GM19035 (cell line): Measurements from ENCODE around the gene MRPL53.

Source experiments
- ATAC-seq: cut with Tn5 transposase; IDR thresholded peaks from one replicate; pipeline ENCODE4 v1.9.1; 2021; ENCODE audit not compliant: unreplicated experiment

MRPL53 gene

GRCh38 chr2:74472086-74472944, at the start of gene MRPL53:
Gene MRPL53, minus strand, starts transcription at chr2:74472680. Its CDS starts 20 bp downstream, at chr2:74472660.
- ATAC-seq = peak; percentile 93

GRCh38 chr2:74516650-74517049, 44.2 kb upstream of the MRPL53 start:
- no peak for ATAC-seq

GRCh38 chr2:74515981-74516633, 43.6 kb upstream of the MRPL53 start:
- ATAC-seq = no peak

DNA sequence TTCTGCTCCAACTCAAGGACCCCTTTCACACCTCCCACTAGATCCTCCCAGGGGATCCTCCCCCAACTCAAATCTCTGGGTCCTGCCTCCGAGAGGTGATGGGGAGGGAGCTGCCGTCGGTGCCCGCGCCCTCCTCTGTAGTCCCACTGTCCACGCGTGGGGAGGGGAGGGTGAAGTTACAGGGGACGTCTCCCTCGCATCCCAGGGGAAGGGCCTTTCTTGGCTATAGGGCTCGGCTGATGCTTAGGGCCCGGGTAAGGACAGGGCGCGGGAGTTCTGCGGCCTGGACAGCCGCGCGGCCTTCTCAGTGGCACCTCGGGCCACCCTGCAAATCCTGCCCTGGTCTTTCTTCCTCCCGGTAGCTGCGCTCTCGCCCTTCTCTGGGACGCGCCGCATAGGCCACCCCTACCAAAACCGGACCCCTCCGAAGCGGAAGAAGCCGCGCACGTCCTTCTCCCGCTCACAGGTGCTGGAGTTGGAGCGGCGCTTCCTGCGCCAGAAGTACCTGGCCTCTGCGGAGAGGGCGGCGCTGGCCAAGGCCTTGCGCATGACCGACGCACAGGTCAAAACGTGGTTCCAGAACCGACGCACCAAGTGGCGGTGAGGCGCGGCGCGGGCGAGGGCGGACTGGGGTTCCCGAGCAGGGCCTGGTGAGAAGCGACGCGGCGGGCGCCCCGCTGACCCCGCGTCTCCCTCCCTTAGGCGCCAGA, 42.9 kb upstream of the MRPL53 start:
- no peak for ATAC-seq

- ATAC-seq = no peak
These were observed 42.1 kb upstream of the MRPL53 start, which contains the start of gene TLX2 for GRCh38 chr2:74514368-74515270. Gene TLX2, plus strand, starts transcription at chr2:74514450. Its CDS starts 357 bp downstream, at chr2:74514807.

DNA sequence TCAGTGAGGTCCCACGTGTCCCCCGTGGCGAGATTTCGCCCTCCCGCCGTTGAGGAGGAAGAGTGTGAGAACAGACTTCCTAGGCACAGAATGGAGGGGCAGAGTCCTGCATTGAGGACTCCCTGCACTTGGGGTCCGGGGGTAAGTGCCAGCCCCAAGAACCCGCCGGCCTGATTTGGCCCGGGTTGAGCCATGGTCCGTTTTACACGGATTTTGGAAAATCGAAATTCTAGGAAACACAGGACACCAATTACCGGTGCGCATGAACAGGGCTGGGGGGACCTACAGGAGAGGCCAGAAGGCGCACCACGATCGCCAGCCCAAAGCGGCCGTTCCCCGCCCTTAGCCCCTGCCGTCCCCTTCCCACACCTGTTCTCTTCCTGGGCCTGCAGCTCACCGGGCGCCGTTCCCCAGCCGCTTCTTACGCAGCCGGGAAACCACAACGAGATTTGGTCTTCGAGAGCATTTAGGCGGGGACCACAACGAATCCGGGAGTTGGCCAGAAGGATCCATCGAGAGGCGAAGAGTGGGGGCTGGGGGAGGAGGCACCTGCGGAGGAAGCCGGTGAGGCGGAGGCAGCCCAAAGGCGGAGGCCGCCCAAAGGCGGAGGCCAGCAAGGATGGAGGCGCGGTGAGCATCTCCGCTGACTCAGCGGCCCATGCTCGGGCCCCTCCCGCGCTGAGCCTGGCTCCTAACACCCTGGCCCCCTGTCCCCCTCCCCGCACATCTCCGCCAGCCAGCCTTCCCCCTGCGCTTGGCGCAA, 41.3 kb upstream of the MRPL53 start:
- ATAC-seq = no peak

DNA sequence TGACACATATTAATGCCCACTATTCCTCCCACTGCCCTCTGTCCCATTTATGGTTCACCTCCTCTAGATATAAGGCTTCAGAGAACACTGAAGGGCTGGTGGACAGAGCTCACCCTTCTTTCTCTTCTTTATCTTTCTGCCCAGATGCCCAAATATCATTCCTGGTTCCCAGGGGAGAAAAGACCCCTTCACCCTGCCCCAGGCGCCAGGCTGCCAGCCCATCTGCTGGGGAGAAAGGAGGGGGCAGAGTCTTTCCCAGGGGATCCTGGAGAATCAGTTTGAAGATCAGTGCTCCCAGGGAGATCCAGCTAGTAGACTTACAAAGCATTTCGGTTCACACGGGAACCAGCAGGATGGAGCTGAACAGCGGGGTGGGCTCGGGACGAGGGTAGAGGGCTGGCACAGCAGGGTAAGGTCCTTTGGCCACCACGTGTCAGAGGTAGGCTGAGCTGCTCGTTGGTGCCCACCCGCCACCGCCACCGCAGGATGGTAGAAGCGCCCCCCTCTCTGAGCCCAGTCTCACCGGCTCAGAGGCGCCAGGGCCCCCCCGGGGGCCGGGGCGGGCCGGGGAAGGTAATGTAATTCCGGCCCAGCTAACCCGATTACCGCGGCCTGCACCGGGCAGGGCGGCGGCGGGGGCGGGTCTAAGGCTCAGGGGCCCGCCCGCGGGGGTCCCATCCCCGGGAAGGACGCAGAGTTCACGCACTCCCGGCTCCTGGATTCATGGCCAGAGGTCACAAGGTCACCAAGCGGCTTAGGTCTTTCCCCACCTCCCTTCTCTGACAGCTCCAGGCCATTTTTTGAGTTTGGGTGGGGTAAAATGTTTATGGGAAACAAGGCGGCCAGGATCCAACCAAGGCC, 40.5 kb upstream of the MRPL53 start:
- ATAC-seq = no peak

- no peak for ATAC-seq
These were observed 38.9 kb upstream of the MRPL53 start for GRCh38 chr2:74511104-74511989.

DNA sequence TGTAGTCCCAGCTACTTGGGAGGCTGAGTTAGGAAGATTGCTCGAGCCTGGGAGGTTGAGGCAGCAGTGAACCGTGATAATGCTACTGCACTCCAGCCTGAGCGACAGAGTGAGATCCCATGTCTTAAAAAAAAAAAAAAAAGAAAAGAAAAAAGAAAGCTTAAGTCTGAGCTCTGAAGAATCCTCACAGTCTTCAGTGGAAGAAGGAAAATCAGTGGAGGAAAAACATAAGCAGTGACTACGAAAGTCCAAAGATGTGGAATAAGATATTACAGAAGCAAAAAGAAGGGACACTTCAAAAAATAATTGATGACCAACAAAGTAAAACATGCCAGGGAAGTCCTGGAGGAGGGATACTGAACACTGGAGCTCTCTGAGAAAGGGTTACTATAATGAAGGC, 37.8 kb upstream of the MRPL53 start:
- no peak for ATAC-seq

DNA sequence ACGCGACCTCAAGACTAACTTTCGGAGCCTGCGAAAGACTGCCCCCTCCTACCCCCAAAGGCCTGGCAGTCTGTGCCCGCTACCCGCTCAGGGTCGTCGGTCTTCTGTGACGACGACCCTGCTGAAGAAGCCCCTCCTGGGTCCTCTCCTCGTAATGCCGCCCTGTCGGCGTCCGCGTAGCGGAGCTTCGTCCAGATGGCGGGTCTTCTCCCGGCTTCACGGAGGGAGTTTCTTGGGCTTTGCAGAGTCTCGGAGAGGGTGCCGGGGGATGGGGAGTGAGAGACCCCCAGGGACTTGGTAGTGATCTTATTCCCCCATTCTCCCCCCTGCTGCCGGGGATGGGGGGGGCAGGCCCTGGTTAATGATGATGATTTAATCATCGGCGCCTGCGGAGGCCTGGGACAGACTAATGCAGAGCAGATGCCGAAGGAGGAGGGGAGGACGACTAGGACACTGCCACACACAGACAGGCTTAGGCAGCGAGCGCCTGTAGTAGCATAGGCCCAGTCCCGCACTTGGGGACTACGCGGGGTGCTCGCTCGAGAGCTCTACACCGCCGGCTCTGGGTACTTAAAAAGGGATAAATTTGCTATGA, 35.5 kb upstream of the MRPL53 start:
- ATAC-seq = peak; percentile 5

DNA sequence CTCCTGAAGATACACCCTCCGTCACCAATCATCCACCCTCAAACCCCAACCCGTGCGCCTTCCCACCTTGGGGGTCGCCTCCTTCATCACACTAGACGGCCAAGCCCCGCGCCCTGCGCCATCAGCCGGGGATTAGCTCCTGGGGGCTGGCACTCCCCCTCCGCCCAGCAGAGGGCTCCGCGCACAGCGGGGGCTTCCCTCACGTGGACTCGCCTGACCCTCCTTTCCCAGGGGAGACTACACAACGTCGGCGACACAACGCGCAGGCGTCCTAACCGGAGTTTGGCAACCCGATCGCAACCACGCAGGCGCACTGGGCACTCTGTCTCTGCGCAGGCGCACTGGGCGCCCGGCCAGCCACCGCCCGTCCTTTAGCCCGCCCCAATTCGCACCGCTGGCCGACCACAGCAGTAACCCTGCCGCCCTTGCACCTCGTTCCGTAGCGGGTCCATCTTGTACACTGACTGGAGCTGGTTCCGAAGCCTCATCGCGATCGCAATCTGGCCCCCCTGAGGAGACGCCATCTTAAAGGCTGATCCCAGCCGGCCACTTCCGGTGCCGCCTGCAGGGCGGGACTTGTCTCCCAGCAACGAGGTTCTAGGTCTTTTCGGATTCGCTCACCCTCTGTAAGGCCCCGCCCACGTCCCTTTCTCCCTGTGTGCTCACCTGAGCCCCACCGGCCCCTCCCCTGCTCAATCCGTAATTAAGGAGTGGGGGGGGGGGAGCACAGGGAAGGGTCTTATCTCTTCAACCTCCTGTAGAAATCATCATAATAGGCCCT, 34.9 kb upstream of the MRPL53 start, which contains the start of gene PCGF1:
Gene PCGF1, minus strand, starts transcription at position 551 of the 781 bp plus-strand sequence. Its CDS starts 27 bp downstream, at position 524.
- peak; percentile 90 for ATAC-seq

GRCh38 chr2:74505448-74506246, 33.2 kb upstream of the MRPL53 start:
- ATAC-seq = no peak

- ATAC-seq = no peak
These were observed 32.1 kb upstream of the MRPL53 start for GRCh38 chr2:74504591-74504990.

DNA sequence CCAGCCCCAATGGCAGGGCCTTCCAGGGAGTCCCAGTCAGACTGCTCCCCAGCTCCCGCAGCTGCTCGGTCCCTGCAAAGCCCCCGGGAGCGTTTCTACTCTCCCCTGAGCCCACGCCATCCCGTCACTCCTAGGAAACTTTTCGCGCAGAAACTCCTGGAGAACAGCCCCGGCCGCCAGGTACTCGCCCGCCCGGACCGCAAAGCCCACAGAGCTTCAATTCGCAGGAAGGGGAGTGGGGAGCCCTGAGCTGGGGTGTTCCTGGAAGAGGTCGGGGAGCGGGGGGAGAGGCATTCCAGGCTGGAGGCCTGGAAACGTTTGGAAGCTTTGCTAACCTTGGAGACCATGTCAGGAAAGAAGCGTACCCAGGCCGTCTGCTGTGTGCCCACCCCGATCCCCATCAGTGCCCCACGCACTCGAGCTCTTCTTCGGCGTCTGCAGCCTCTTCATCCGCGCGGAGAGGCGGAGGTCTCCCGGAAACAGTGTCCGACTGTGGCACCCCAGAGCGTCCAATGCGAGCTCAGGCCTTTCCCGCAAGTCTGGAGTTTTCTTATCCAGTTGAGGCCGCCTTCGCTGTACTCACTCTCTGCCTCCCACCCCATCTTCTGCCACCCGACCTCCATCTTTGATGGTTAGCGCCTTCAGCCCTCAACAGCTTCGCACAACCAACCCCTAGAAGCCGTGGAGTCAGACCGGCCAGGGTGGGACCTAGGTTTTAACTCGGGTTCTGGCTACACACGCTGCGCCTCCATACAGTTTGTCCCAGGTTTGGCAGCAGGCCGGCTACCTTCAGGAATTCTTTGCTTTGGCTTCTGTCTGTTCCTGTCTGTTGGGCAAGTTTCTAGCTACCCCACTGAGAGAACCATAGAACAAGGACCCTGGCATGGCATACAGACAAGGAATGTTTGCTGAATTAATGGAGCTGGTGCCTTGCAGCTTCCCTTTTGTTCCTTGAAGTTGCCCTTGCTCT, 31.3 kb upstream of the MRPL53 start:
- no peak for ATAC-seq
